Subcutaneous adipose tissue (tissue), 4 donors: Measurements from ENCODE around the gene CLIC3. TPM values are rescaled to one million over a fixed set of nuclear protein-coding genes. Genes with fewer than 3 reads are reported as not detected.

ENCODE experiments used
- total RNA-seq, 4 donors: library from RNA; depleted of rRNA; stranded (reverse); fragments of >200 nt; gene quantifications; one replicate each; pipeline ENCODE4 v1.1.0, GENCODE V29; 2016
- TF ChIP-seq, protein P1 (sequence below): fragments of 450-650 bp; IDR thresholded peaks from one replicate; pipeline ENCODE4 v1.5.1; 2016; ENCODE audit warnings: low read depth, mild to moderate bottlenecking, control low read depth, antibody characterized with exemption, moderate library complexity

The CLIC3 gene
- total RNA-seq, 4 donors from 2014 or later: 1.8 to 2.2 TPM; not detected in 2

DNA sequence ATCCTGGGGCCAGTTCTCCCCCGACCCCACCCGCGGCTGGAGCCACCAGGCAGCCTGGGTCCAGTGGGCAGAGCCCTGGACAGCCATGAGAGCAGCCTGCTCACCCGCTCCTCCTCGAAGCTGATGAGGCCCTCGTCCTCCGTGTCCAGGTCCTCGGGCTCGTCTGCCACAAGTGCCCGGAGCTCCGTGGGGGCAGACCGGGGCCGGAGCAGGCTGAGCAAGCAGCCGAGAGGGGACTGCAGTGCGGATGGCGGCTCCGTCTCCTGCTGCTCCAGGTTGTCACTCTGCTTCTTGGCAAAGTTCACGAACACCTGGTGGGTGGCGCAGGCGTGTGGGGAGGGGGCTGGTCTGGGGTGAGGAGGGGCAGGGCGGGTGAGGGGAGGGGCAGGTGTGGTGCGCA lies 11.9 kb upstream of the CLIC3 start:
- TF ChIP-seq, protein P1, sequence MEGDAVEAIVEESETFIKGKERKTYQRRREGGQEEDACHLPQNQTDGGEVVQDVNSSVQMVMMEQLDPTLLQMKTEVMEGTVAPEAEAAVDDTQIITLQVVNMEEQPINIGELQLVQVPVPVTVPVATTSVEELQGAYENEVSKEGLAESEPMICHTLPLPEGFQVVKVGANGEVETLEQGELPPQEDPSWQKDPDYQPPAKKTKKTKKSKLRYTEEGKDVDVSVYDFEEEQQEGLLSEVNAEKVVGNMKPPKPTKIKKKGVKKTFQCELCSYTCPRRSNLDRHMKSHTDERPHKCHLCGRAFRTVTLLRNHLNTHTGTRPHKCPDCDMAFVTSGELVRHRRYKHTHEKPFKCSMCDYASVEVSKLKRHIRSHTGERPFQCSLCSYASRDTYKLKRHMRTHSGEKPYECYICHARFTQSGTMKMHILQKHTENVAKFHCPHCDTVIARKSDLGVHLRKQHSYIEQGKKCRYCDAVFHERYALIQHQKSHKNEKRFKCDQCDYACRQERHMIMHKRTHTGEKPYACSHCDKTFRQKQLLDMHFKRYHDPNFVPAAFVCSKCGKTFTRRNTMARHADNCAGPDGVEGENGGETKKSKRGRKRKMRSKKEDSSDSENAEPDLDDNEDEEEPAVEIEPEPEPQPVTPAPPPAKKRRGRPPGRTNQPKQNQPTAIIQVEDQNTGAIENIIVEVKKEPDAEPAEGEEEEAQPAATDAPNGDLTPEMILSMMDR: no peak

GRCh38 chr9:137007816-137008270 lies 11.5 kb upstream of the CLIC3 start:
- TF ChIP-seq, protein P1: no peak

- TF ChIP-seq, protein P1: no peak
Observed at GRCh38 chr9:137007108-137007815, 10.9 kb upstream of the CLIC3 start.

- TF ChIP-seq, protein P1: no peak
Observed at GRCh38 chr9:137006116-137007003, 10.0 kb upstream of the CLIC3 start.

GRCh38 chr9:137002646-137003041 lies 6.3 kb upstream of the CLIC3 start:
- TF ChIP-seq, protein P1: no peak

- TF ChIP-seq, protein P1: no peak
Observed at GRCh38 chr9:137001857-137002645, 5.7 kb upstream of the CLIC3 start.
